ES-I3 (cell line): ENCODE results near the gene GBF1.
"Not testable (repeated sequence)": the region's sequence is repeated elsewhere in the genome, so short reads cannot be mapped to it uniquely, and the experiment has no call there.

Experiments used
- H3K36me3 ChIP-seq: 2 replicates; pipeline ENCODE4 v1.6.1; 2013; ENCODE audit warnings: mild to moderate bottlenecking, low read length, control low read depth, moderate library complexity; ENCODE audit not compliant: insufficient read depth
- H3K4me1 ChIP-seq: 2 replicates; pipeline ENCODE4 v1.6.1; 2013; ENCODE audit warnings: mild to moderate bottlenecking, control low read depth, low read length; ENCODE audit not compliant: insufficient read depth
- H3K9ac ChIP-seq: 2 replicates; pipeline ENCODE4 v1.6.1; 2013; ENCODE audit warnings: low read depth, mild to moderate bottlenecking, low read length, moderate library complexity
- H3K9me3 ChIP-seq: 2 replicates; pipeline ENCODE4 v1.6.1; 2013; ENCODE audit warnings: mild to moderate bottlenecking, low read length, moderate library complexity; ENCODE audit not compliant: control insufficient read depth, insufficient read depth

Gene GBF1, protein sequence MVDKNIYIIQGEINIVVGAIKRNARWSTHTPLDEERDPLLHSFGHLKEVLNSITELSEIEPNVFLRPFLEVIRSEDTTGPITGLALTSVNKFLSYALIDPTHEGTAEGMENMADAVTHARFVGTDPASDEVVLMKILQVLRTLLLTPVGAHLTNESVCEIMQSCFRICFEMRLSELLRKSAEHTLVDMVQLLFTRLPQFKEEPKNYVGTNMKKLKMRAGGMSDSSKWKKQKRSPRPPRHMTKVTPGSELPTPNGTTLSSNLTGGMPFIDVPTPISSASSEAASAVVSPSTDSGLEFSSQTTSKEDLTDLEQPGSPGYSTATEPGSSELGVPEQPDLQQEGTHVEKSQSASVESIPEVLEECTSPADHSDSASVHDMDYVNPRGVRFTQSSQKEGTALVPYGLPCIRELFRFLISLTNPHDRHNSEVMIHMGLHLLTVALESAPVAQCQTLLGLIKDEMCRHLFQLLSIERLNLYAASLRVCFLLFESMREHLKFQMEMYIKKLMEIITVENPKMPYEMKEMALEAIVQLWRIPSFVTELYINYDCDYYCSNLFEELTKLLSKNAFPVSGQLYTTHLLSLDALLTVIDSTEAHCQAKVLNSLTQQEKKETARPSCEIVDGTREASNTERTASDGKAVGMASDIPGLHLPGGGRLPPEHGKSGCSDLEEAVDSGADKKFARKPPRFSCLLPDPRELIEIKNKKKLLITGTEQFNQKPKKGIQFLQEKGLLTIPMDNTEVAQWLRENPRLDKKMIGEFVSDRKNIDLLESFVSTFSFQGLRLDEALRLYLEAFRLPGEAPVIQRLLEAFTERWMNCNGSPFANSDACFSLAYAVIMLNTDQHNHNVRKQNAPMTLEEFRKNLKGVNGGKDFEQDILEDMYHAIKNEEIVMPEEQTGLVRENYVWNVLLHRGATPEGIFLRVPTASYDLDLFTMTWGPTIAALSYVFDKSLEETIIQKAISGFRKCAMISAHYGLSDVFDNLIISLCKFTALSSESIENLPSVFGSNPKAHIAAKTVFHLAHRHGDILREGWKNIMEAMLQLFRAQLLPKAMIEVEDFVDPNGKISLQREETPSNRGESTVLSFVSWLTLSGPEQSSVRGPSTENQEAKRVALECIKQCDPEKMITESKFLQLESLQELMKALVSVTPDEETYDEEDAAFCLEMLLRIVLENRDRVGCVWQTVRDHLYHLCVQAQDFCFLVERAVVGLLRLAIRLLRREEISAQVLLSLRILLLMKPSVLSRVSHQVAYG (N-terminal part only)

DNA sequence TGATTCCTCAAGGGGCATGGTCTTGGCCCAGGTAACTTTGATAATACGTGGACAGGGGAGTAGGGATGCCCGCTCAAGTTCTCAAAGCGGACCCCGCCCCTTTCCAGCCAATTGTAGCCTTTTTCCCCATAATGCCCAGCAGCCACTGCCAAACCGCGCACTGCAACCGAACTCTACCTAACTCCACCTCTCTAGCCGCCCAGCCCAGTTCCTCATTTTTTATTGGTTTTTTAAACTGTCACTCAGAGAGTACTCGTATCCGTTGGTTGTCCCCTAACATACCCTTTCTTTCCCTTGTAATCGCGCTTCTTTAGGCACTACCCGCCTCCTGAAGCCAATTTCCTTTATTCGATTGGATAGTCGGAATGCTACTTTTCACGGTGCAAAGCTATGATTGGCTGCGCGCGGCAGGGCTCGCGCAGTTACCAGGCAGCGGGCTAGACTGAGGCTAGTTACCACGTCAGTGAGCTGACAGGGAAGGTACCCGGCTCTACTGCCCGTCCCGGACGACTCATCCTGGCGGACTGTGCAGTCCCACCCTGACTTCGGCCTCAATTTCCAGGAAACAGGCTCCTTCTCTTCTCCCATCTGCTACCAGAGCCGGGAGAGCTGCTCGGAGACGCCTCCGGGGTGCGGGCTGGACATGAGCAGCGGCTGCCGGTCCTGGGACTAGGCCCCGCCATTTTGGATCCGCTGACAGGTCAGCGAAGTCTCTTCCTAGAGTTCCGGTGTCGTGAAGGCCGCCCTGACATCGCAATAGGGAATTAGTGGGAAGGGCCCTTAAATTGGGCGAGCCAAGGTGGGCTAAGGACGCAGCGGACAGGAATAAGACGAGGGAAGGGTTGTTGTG lies at the start of gene GBF1:
Gene GBF1 (plus strand): TSS at position 451 of the 850 bp plus-strand sequence. CDS start 13,407 bp downstream, outside the sequence.
- Histone ChIP-seq H3K9ac (peak within 1 kb of the TSS; percentile 88), H3K4me1 (peaks cover 3% of the 10 kb centered on the region; the same call in 1 of the 2 replicates), H3K36me3 (no peaks in the 10 kb centered on the region), H3K9me3 (no peaks in the 10 kb centered on the region)

DNA sequence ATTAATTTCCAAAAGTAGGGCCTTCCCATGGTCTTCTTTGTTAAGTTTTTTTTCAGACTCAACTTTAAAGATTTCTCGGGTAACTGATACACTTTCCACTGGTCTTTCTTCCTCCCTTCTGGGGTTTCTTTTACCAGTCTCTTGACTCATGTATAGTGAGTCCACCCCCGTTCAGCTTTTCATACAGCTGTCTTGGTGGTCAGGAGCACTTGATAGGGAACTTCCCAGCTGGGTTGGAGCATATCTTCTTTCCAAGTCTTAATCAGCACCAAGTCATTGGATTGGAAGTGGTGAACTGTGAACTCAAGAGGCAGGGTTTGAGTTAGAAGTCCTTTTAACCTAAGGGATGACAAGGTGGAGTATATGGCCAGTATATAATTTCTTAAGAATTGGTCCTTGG lies 48.4 kb upstream of the GBF1 start:
- Histone ChIP-seq H3K4me1 (no peaks in the 10 kb centered on the region), H3K9me3 (peaks cover 9% of the 10 kb centered on the region), H3K9ac (no peak overlapping the region), H3K36me3 (no peaks in the 10 kb centered on the region)

DNA sequence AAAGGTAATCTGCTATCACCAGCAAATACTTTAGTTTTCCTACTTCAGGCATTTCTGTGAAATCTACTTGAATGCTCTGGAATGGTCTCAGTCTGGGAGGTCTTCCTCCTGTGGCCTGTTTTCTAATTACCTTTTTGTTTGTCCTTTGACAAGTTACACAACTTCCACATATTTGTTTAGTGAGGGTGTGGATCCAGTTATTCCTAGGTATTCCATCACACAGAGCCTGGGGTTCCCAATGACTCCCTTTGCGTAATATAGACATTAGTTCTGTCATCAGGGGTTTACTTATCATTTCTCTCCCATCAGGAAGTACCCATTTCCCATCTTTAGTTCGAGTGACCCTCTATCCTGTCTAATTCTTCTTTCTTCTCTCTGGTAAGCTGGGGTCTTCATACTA lies 47.3 kb upstream of the GBF1 start:
- peaks cover 1% of the 10 kb centered on the region; the same call in 1 of the 2 replicates for H3K9me3 ChIP-seq
- H3K36me3 ChIP-seq: no peaks in the 10 kb centered on the region
- H3K9ac ChIP-seq: no peak overlapping the region
- no peaks in the 10 kb centered on the region for H3K4me1 ChIP-seq

DNA sequence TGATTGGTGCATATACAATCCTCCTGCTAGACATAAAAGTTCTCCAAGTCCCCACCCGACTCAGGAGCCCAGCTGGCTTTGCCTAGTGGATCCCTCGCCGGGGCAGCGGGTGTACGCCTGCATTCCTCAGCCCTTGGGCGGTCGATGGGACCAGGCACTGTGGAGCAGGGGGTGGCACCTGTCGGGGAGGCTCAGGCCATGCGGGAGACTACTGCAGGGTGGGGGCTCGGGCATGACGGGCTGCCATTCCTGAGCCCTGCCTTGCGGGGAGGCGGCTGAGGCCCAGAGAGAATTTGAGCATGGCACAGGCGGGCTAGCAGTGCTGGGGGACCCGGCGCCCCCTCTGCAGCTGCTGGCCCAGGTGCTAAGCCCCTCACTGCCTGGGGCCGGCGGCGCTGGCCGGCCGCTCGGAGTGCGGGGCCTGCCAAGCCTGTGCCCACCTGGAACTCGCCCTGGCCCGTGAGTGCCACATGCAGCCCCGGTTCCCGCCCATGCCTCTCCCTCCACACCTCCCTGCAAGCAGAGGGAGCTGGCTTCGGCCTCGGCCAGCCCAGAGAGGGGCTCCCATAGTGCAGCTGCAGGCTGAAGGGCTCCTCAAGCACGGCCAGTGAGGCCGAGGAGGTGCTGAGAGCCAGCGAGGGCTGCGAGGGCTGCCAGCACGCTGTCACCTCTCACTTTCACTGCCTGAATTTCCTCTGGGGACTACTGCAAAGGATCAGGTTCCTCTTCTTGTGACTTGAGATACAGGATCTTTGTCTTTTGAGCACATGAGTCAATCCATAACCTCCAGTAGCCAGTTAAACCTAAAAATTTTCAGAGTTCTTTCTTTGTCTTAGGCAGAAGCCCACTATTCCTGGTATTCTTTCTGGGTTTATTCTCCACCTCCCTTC lies 44.3 kb upstream of the GBF1 start:
- H3K36me3 ChIP-seq: no peaks in the 10 kb centered on the region
- peaks cover 4% of the 10 kb centered on the region; the same call in 1 of the 2 replicates for H3K9me3 ChIP-seq
- H3K4me1 ChIP-seq: no peaks in the 10 kb centered on the region
- H3K9ac ChIP-seq: no peak overlapping the region

DNA sequence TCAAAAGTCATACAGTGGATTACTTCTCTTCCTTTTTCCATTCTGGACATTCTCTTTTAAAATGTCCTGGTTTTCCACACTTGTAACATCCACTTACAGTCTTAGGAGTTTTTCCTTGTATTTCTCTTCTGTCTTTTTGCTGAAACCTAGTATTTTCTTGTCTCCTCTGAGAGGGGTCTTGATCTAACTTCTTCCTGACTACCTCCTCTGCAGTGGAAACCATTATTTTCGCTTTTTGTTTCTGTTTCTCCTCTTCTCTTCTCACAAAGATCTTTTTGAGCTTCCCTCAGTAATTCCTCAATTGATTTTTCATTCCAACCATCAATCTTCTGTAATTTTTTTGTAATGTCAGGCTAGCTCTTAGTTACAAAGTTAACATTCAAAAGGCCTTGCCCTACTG lies 42.9 kb upstream of the GBF1 start:
- H3K9ac ChIP-seq: no peak overlapping the region
- no peaks in the 10 kb centered on the region for H3K36me3 ChIP-seq

DNA sequence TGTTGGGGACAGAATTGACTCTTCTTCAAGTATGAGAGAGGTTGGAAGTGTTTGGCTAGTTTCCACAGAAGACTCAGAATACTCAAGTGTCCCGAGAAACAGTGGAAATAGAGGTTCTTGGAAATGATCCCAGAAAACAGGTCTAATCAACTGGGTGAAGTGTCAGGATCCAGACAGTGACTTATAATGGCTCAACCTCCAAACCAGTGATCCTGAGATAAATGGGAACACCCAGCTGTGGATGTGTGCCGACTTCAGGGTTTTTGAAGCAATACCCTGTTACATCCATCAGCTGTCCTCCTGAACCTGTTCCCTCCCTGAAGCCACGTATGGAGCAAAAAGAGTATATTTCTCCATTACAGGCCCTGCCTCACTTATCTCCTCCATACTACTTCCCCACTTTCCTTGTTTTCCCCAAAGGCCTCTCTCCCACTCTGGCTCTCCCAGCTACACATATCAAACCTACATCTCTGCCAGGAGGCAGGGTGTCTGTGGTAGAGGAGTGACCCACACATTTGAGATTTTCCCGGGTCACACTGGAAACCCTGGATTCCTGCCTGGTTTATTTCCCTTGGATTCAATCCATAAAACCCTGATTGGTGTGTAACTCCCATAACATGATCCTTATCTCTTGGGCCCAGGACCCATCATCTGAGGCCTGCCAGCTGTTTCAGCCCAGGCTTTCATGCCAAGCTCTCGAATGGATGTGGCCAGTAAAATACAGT lies 36.9 kb upstream of the GBF1 start:
- Histone ChIP-seq H3K4me1 (no peaks in the 10 kb centered on the region), H3K9me3 (peaks cover 4% of the 10 kb centered on the region; the same call in 1 of the 2 replicates), H3K9ac (no peak overlapping the region), H3K36me3 (no peaks in the 10 kb centered on the region)

More for the DNA sequence above, 42.9 kb upstream of the GBF1 start:
- H3K4me1 ChIP-seq: no peaks in the 10 kb centered on the region
- peaks cover 4% of the 10 kb centered on the region; the same call in 1 of the 2 replicates for H3K9me3 ChIP-seq

DNA sequence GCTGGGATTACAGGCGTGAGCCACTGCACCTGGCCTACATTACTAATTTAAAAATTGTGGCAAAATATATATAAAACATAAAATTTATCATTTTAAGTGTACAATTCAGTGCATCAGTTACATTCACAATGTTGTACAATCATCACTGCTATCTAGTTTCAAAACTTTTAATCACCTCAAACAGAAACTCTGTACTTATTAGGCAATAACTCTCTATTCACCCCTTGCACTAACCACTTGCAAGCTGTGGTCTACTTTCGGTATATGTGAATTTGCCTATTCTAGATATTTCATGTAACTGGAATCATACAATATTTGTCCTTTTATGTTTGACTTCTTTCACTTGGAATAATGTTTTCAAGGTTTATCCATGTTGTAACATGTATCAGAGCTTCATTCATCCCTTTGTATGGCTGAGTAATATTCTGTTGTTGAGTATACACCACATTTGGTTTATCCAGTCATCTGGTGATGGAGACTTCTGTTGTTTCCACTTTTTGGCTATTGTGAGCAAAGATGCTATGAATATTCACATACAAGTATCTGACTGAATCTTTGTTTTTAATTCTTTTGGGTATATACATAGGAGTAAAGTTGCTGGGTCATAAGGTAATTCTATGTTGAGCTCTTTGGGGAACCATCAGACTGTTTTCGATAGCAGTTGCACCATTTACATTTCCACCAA lies 33.6 kb upstream of the GBF1 start:
- no peaks in the 10 kb centered on the region for H3K36me3 ChIP-seq
- H3K4me1 ChIP-seq: no peaks in the 10 kb centered on the region
- H3K9me3 ChIP-seq: no peaks in the 10 kb centered on the region
- no peak overlapping the region for H3K9ac ChIP-seq

DNA sequence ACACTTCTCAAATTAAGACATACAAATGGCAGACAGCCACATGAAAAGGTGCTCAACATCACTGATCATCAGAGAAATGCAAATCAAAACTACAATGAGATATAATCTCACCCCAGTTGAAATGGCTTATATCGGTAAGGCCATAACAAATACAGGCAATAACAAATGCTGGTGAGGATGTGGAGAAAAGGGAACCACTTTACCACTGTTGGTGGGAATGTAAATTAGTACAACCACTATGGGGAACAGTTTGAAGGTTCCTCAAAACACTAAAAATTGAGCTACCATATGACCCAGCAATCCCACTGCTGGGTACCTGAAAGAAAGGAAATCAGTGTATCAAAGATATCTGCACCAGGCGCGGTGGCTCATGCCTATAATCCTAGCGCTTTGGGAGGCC lies 31.7 kb upstream of the GBF1 start:
- H3K4me1 ChIP-seq, H3K9ac ChIP-seq, H3K36me3 ChIP-seq, H3K9me3 ChIP-seq: not testable (repeated sequence)

DNA sequence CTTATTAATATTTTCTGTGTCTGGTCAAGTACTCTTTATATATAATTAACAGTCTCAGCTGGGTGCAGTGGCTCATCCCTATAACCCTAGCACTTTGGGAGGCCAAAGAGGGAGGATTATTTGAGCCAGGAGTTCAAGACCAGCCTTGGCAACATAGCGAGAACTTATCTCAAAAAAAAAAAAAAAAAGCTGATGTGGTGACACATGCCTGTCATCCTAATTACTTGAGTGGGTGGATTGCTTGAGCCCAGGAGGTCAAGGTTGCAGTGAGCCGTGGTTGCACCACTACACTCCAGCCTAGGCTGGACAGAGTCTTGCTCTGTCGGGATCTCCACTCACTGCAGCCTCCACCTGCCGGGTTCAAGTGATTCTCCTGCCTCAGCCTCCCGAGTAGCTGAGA lies 26.0 kb upstream of the GBF1 start:
- H3K9ac ChIP-seq: no peak overlapping the region
- no peaks in the 10 kb centered on the region for H3K36me3 ChIP-seq
- no peaks in the 10 kb centered on the region for H3K9me3 ChIP-seq
- no peaks in the 10 kb centered on the region for H3K4me1 ChIP-seq

DNA sequence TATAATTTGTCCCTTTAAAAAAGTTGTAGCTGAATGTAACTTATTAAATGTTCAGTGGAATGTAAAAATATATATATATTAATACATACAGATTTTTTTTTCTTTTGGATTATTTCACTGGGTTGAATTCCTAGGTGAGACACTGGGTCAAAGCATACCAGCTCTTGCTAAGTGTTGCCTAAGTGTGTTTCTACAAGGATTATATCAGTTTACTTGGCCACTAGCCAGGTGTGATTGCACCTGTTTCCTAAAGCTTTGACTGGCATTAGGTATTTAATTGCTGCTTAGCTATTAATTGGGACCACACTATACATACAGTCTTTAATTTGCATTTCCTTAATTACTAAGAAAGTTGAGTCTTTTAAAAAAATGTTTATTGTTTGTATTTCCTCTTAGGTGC lies 24.7 kb upstream of the GBF1 start:
- Histone ChIP-seq H3K36me3 (no peaks in the 10 kb centered on the region), H3K9me3 (no peaks in the 10 kb centered on the region), H3K4me1 (no peaks in the 10 kb centered on the region), H3K9ac (no peak overlapping the region)

DNA sequence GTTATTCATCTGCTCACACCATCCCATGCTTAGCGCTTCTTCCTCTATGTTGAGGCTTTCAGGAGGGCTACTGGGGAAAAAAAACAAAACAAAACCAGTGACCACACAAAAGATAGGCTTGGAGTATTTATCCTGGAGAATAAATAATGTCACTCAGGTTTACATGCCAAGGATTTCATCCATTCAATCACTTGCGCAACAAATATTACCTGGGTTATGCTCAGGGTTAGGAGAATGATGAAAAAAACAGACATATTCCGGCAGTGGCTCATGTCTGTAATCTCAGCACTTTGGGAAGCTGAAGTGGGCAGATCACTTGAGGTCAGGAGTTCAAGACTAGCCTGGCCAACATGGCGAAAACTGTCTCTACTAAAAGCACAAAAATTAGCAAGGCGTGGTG lies 22.5 kb upstream of the GBF1 start:
- Histone ChIP-seq H3K36me3 (no peaks in the 10 kb centered on the region), H3K9ac (no peak overlapping the region), H3K4me1 (no peaks in the 10 kb centered on the region), H3K9me3 (no peaks in the 10 kb centered on the region)
